ENCODE data around the gene SFMBT2.
A peak's percentile ranks its signal among the peaks of the same experiment; 100 is the strongest.

SFMBT2 gene

DNA sequence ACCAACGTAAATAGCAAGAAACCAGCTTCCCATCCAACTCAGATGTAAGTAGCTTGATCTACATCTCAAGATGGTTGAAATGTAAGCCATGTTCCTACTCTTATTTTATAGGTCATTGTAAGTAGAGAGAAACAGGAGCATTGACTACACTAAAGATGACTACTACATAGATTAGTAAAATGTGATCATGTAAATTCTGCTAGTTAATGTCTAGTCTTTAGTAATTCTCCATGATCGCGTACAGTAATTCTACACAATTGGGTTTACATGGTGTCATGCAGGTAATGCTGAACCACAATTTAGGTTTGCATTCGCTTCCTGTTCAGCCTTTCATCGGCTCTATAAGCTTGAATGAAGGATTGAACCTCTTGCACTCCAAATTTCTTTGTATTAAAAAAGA lies 14.9 kb upstream of the SFMBT2 start:
- Histone ChIP-seq H3F3A (ENCODE audit: control insufficient read depth, insufficient read depth) (no peaks in the 10 kb centered on the region; the same call in 1 of the 2 replicates), H4K20me1 (ENCODE audit: control insufficient read depth, insufficient read depth, low read depth, low read length) (no peaks in the 10 kb centered on the region), H3K4me2 (ENCODE audit: low read length) (no peak overlapping the region), H3K9me3 (ENCODE audit: control insufficient read depth, insufficient read depth, low read length) (no peaks in the 10 kb centered on the region), H3K27ac (ENCODE audit: low read depth, low read length) (no peak overlapping the region), H3K36me3 (ENCODE audit: control insufficient read depth, low read length) (no peaks in the 10 kb centered on the region), H3K4me3 (ENCODE audit: low read length) (no peak overlapping the region), H3K27me3 (ENCODE audit: control insufficient read depth, low read length) (no peaks in the 10 kb centered on the region), H3K79me2 (ENCODE audit: control insufficient read depth, low read length) (no peaks in the 10 kb centered on the region), H3K4me1 (ENCODE audit: control insufficient read depth, low read length) (peaks cover 53% of the 10 kb centered on the region), H3K9me2 (replicated peaks; ENCODE audit: control insufficient read depth, low read length) (no peaks in the 10 kb centered on the region)
- TF ChIP-seq EZH2phosphoT487 (IDR thresholded peaks at IDR 0.05; ENCODE audit: borderline replicate concordance, low read length) = no peak
- no peak for TF ChIP-seq CTCF (IDR thresholded peaks at IDR 0.05; ENCODE audit: low read depth, low read length, poor library complexity, severe bottlenecking)

DNA sequence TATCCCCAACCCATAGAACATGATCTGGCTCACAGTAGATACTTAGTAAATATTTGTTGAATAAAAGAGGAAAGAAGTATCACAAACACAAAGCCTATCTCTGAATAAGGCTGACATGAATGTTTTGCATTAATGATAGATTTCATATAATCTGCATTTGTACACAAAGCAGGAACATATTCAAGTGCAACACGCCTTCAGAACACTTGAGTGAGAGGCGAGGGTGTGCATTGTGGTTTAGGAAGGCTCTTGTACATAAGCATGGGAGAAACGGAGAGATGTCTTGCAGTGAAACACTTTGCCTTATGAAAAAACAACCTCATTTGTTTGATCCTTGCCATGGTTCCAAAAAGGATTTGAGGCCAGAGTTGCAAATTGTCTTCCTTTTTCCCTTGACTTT lies 14.1 kb upstream of the SFMBT2 start:
- Histone ChIP-seq H3K27me3 (ENCODE audit: control insufficient read depth, low read length) (no peaks in the 10 kb centered on the region), H3K4me2 (ENCODE audit: low read length) (peak overlapping the region; percentile 45; the same call in 1 of the 2 replicates), H3K4me1 (ENCODE audit: control insufficient read depth, low read length) (peaks cover 58% of the 10 kb centered on the region), H3K4me3 (ENCODE audit: low read length) (no peak overlapping the region), H3K79me2 (ENCODE audit: control insufficient read depth, low read length) (no peaks in the 10 kb centered on the region), H3K9me2 (replicated peaks; ENCODE audit: control insufficient read depth, low read length) (no peaks in the 10 kb centered on the region), H3F3A (ENCODE audit: control insufficient read depth, insufficient read depth) (no peaks in the 10 kb centered on the region; the same call in 1 of the 2 replicates), H3K9me3 (ENCODE audit: control insufficient read depth, insufficient read depth, low read length) (no peaks in the 10 kb centered on the region), H4K20me1 (ENCODE audit: control insufficient read depth, insufficient read depth, low read depth, low read length) (no peaks in the 10 kb centered on the region), H3K27ac (ENCODE audit: low read depth, low read length) (no peak overlapping the region), H3K36me3 (ENCODE audit: control insufficient read depth, low read length) (no peaks in the 10 kb centered on the region)
- TF ChIP-seq EZH2phosphoT487 (IDR thresholded peaks at IDR 0.05; ENCODE audit: borderline replicate concordance, low read length) = no peak
- TF ChIP-seq CTCF (IDR thresholded peaks at IDR 0.05; ENCODE audit: low read depth, low read length, poor library complexity, severe bottlenecking) = no peak

GRCh38 chr10:7424315-7424714 lies 13.5 kb upstream of the SFMBT2 start:
- peak overlapping the region; percentile 45 for H3K4me2 ChIP-seq (ENCODE audit: low read length)
- TF ChIP-seq EZH2phosphoT487 (IDR thresholded peaks at IDR 0.05; ENCODE audit: borderline replicate concordance, low read length) = no peak
- peak; percentile 66 for TF ChIP-seq CTCF (IDR thresholded peaks at IDR 0.05; ENCODE audit: low read depth, low read length, poor library complexity, severe bottlenecking)

More at GRCh38 chr10:7424315-7424714, 13.5 kb upstream of the SFMBT2 start:
- Histone ChIP-seq H4K20me1 (ENCODE audit: control insufficient read depth, insufficient read depth, low read depth, low read length) (no peaks in the 10 kb centered on the region), H3K79me2 (ENCODE audit: control insufficient read depth, low read length) (no peaks in the 10 kb centered on the region), H3K4me1 (ENCODE audit: control insufficient read depth, low read length) (peaks cover 58% of the 10 kb centered on the region), H3K27ac (ENCODE audit: low read depth, low read length) (peak overlapping the region; percentile 22; the same call in 1 of the 2 replicates), H3K9me2 (replicated peaks; ENCODE audit: control insufficient read depth, low read length) (no peaks in the 10 kb centered on the region), H3K4me3 (ENCODE audit: low read length) (peak overlapping the region; percentile 45), H3K36me3 (ENCODE audit: control insufficient read depth, low read length) (no peaks in the 10 kb centered on the region), H3K27me3 (ENCODE audit: control insufficient read depth, low read length) (no peaks in the 10 kb centered on the region), H3K9me3 (ENCODE audit: control insufficient read depth, insufficient read depth, low read length) (no peaks in the 10 kb centered on the region), H3F3A (ENCODE audit: control insufficient read depth, insufficient read depth) (no peaks in the 10 kb centered on the region; the same call in 1 of the 2 replicates)
